Endothelial cell of umbilical vein (primary cell): ENCODE measurements around the gene LRRC14B. TPM values are rescaled to one million over a fixed set of nuclear protein-coding genes. Genes with fewer than 3 reads are reported as not detected.
A peak's percentile ranks its signal among the peaks of the same experiment; 100 is the strongest.
"Not testable (repeated sequence)": the region's sequence is repeated elsewhere in the genome, so short reads cannot be mapped to it uniquely, and the experiment has no call there.

Experiments used
- BruUV-seq: library from RNA; stranded (reverse); fragments of 400-500 nt; replicated peaks from 2 replicates; lab custom pipeline; 2021; lab: Mats Ljungman, UMichigan
- CTCF ChIA-PET: fragments of 300-600, 350-600 bp; sonication (Branson Sonifier 250); formaldehyde crosslinking; loops from one replicate; lab custom pipeline; 2021; ENCODE audit warnings: antibody characterized with exemption, inconsistent platforms; lab: Charles Lee
- POLR2A ChIA-PET: fragments of 300-600, 350-600 bp; sonication (Branson Sonifier 250); formaldehyde crosslinking; loops from one replicate; lab custom pipeline; 2021; ENCODE audit warnings: antibody characterized with exemption, inconsistent platforms; lab: Charles Lee
- DNase-seq: peaks from one replicate; pipeline ENCODE4 v3.0.0-alpha.2; 2011; ENCODE audit warnings: low read depth, low spot score
- FAIRE-seq: peaks from 2 replicates; lab custom pipeline; 2011; peaks lifted over from hg19 to GRCh38; lab: Jason Lieb, UNC
- H2AFZ ChIP-seq: 2 replicates; pipeline ENCODE4 v1.6.0; 2012; ENCODE audit warnings: low read depth, low read length, control low read depth, inconsistent platforms
- H3K27ac ChIP-seq: 2 replicates; pipeline ENCODE4 v1.5.1; 2011; ENCODE audit warnings: low read depth, mild to moderate bottlenecking, control low read depth, low read length, moderate library complexity; ENCODE audit not compliant: insufficient read depth
- H3K27me3 ChIP-seq, 2 experiments: 2 replicates each; pipeline versions ENCODE4 v1.6.0 to v1.6.1; 2011; ENCODE audit warnings: low read length in 2 of 2, mixed read lengths in 1 of 2; ENCODE audit not compliant: control insufficient read depth in 2 of 2, insufficient read depth in 2 of 2
- H3K36me3 ChIP-seq, 2 experiments: 2 replicates in 1 of 2; 3 replicates in 1 of 2; pipeline ENCODE4 v1.5.1; 2011; ENCODE audit warnings: low read length in 2 of 2, mild to moderate bottlenecking in 1 of 2, moderate library complexity in 1 of 2; ENCODE audit not compliant: control insufficient read depth in 2 of 2, insufficient read depth in 2 of 2; ENCODE audit errors: extremely low read depth in 1 of 2
- H3K4me1 ChIP-seq: 3 replicates; pipeline ENCODE4 v1.5.1; 2011; ENCODE audit warnings: mild to moderate bottlenecking, low read length; ENCODE audit not compliant: control insufficient read depth, insufficient read depth; ENCODE audit errors: extremely low read depth
- H3K4me2 ChIP-seq: 2 replicates; pipeline ENCODE4 v1.6.1; 2011; ENCODE audit warnings: low read length, control low read depth, mixed read lengths; ENCODE audit not compliant: insufficient read depth
- H3K4me3 ChIP-seq, 3 experiments: fragments of 200-600 bp in 1 of 3; sonication (generic), shearing (Covaris generic) in 1 of 3; replicated peaks in 1 of 3; 2 replicates each; pipeline ENCODE4 v1.5.1; 2011 to 2016; ENCODE audit warnings: control low read depth in 3 of 3, low read length in 3 of 3, mild to moderate bottlenecking in 2 of 3, inconsistent platforms in 1 of 3, low read depth in 1 of 3, moderate library complexity in 1 of 3; ENCODE audit not compliant: insufficient read depth in 1 of 3
- H3K79me2 ChIP-seq: 2 replicates; pipeline ENCODE4 v1.6.0; 2012; ENCODE audit warnings: low read length, inconsistent platforms; ENCODE audit not compliant: control insufficient read depth, insufficient read depth
- H3K9ac ChIP-seq: replicated peaks from 2 replicates; pipeline ENCODE3; 2011; ENCODE audit warnings: low read length, control low read depth; ENCODE audit not compliant: insufficient read depth; ENCODE audit errors: extremely low read depth
- H3K9me1 ChIP-seq: replicated peaks from 3 replicates; pipeline ENCODE4 v1.6.0; 2011; ENCODE audit warnings: mild to moderate bottlenecking, low read length; ENCODE audit not compliant: control insufficient read depth, insufficient read depth; ENCODE audit errors: extremely low read depth
- H3K9me3 ChIP-seq: replicated peaks from 2 replicates; pipeline ENCODE4 v1.5.1; 2012; ENCODE audit warnings: low read length, inconsistent platforms; ENCODE audit not compliant: control insufficient read depth, insufficient read depth
- H4K20me1 ChIP-seq: replicated peaks from 2 replicates; pipeline ENCODE3; 2011; ENCODE audit warnings: mild to moderate bottlenecking, low read length; ENCODE audit not compliant: control insufficient read depth, insufficient read depth; ENCODE audit errors: extremely low read depth
- GATA2 ChIP-seq: IDR thresholded peaks from 2 replicates; pipeline ENCODE4 v1.7.0; 2011; ENCODE audit warnings: low read depth, mild to moderate bottlenecking, moderate library complexity, mixed read lengths, low read length; ENCODE audit not compliant: insufficient read length, insufficient read depth
- dilution Hi-C: fragments of 300-500 bp; cut with MboI; formaldehyde crosslinking; loops from one replicate; pipeline ENCODE4 v1.15.0; 2019; ENCODE audit warnings: low sequenced_read_pairs; ENCODE audit not compliant: extremely low pct_ligation_motif_present
- intact Hi-C: fragments of 100-400 bp; cut with micrococcal nuclease; formaldehyde crosslinking; loops from one replicate; pipeline ENCODE4 v1.10.0; 2022
- polyA plus RNA-seq, 4 experiments: library from polyadenylated mRNA; depleted of rRNA in 3 of 4; stranded (reverse) in 3 of 4; unstranded in 1 of 4; fragments of >200 nt; gene quantifications; 2 replicates each; pipeline versions ENCODE4 v1.2.1 to v1.2.3, GENCODE V29; 2011 to 2012; ENCODE audit warnings: missing spikeins in 1 of 4
- total RNA-seq: library from RNA; stranded (reverse); gene quantifications from 2 replicates; pipeline ENCODE4 v1.2.3, GENCODE V29; 2021

LRRC14B gene
- total and polyA plus RNA-seq, 2 donors (not counting 3 experiments of a cell fraction or from before 2014, with no cell fraction given) = not detected

GRCh38 chr5:241045-241669, 49.9 kb downstream of the LRRC14B start:
- H3K4me3 ChIP-seq, H4K20me1 ChIP-seq, CTCF ChIA-PET, BruUV-seq, H3K27me3 ChIP-seq, dilution Hi-C loops, FAIRE-seq, intact Hi-C loops, H3K79me2 ChIP-seq, H3K27ac ChIP-seq, DNase-seq, H3K4me2 ChIP-seq, H3K9me1 ChIP-seq, H2AFZ ChIP-seq, H3K9ac ChIP-seq, H3K9me3 ChIP-seq, POLR2A ChIA-PET: not testable (repeated sequence)
- Histone ChIP-seq H3K36me3 (peaks cover 3 to 21% of the 10 kb centered on the region in 2 experiments), H3K4me1 (peaks cover 19% of the 10 kb centered on the region)

DNA sequence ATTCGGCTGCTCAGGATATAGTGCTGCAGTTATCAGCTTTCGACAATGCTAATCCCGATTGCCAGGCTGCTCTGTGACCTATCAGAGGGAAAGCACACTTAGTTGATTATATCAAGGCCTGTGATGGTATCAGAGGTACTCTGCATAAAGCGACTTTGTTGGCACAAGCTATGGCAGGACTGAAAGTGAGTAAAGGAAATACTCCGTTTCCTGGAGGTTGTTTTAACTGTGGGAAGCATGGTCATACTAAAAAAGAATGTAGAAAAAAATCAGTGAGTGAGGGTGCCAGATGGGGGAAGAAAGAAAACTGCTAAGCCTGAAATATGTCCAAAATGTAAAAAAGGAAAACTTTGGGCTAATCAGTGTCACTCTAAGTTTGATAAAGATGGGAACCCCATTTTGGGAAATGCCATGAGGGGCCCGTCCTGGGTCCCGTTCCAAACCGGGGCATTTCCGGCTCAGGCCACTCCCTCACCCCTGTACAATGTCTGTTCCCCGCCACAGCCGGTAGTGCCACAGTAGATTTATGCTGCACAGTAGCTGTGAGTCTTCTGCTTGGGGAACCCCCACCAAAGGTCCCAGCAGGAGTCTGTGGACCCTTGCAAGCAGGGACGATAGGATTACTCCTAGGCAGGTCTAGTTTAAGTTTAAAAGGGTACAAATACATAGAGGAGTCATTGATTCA, 52.5 kb downstream of the LRRC14B start:
- intact Hi-C loops = loop anchor here (2.0 kb wide), 1 partner anchor 27 kb away; the partner anchor contains the start of gene PDCD6
- H3K9ac ChIP-seq, H3K4me3 ChIP-seq, H3K9me3 ChIP-seq, H3K27me3 ChIP-seq, H2AFZ ChIP-seq, H3K9me1 ChIP-seq, dilution Hi-C loops, BruUV-seq, H4K20me1 ChIP-seq, H3K79me2 ChIP-seq: not testable (repeated sequence)
- peak; percentile 59 for TF ChIP-seq GATA2
- FAIRE-seq (peak; percentile 66), DNase-seq (peak; percentile 63)
- peak overlapping the region; percentile 38 for H3K4me2 ChIP-seq
- H3K36me3 ChIP-seq = peaks cover 10 to 24% of the 10 kb centered on the region in 2 experiments
- peaks cover 19% of the 10 kb centered on the region for H3K4me1 ChIP-seq
- peak overlapping the region; percentile 61 for H3K27ac ChIP-seq
- ChIA-PET POLR2A (interaction anchor here (0.6 to 0.8 kb wide), 2 partner anchors 10 to 52 kb away, joined by 3 read pairs; no protein-coding TSS in a partner anchor), CTCF (interaction anchor here (1.2 kb wide), 1 partner anchor 55 kb away, joined by 5 read pairs; no protein-coding TSS in a partner anchor)

GRCh38 chr5:245717-246116, 54.4 kb downstream of the LRRC14B start:
- H3K4me2 ChIP-seq, H4K20me1 ChIP-seq, H2AFZ ChIP-seq, H3K4me3 ChIP-seq, DNase-seq, BruUV-seq, CTCF ChIA-PET, FAIRE-seq, H3K9me3 ChIP-seq, H3K9ac ChIP-seq, H3K79me2 ChIP-seq, dilution Hi-C loops, H3K27ac ChIP-seq, POLR2A ChIA-PET, H3K9me1 ChIP-seq, H3K27me3 ChIP-seq: not testable (repeated sequence)
- Histone ChIP-seq H3K36me3 (peaks cover 7 to 23% of the 10 kb centered on the region in 2 experiments), H3K4me1 (peaks cover 19% of the 10 kb centered on the region)
- intact Hi-C loops = loop anchor here (2.0 kb wide), 1 partner anchor 25 kb away; the partner anchor contains the start of gene PDCD6
